ENCODE data around the gene LIN52. TPM values are rescaled to one million over a fixed set of nuclear protein-coding genes. Genes with fewer than 3 reads are reported as not detected.
A peak's percentile ranks its signal among the peaks of the same experiment; 100 is the strongest.

The LIN52 gene
- total and polyA plus RNA-seq, 9 of the 15 experiments (the other 6 are each of a cell fraction or from before 2014, with no cell fraction given) = 4.6 to 11.8 (median 9.2) TPM

GRCh38 chr14:74217672-74218448, 133.1 kb downstream of the LIN52 start (continued):
- TF ChIP-seq CTCF (IDR thresholded peaks at IDR 0.05 in 2 of 3, conservative IDR thresholded peaks at IDR 0.05 in 1 of 3; ENCODE audit: insufficient read depth in 2 of 3, low read depth in 1 of 3, low read length in 3 of 3) = peak; percentile 73 to 90 (median 85)
- no peak for TF ChIP-seq CBX3 (IDR thresholded peaks at IDR 0.05; ENCODE audit: borderline replicate concordance in 1 of 2, low read length in 2 of 2)
- no peak for TF ChIP-seq TRIM28 (IDR thresholded peaks at IDR 0.05)
- no peak for TF ChIP-seq MBD1 (CRISPR knock-in tag; IDR thresholded peaks at IDR 0.05)
- TF ChIP-seq, protein P1, sequence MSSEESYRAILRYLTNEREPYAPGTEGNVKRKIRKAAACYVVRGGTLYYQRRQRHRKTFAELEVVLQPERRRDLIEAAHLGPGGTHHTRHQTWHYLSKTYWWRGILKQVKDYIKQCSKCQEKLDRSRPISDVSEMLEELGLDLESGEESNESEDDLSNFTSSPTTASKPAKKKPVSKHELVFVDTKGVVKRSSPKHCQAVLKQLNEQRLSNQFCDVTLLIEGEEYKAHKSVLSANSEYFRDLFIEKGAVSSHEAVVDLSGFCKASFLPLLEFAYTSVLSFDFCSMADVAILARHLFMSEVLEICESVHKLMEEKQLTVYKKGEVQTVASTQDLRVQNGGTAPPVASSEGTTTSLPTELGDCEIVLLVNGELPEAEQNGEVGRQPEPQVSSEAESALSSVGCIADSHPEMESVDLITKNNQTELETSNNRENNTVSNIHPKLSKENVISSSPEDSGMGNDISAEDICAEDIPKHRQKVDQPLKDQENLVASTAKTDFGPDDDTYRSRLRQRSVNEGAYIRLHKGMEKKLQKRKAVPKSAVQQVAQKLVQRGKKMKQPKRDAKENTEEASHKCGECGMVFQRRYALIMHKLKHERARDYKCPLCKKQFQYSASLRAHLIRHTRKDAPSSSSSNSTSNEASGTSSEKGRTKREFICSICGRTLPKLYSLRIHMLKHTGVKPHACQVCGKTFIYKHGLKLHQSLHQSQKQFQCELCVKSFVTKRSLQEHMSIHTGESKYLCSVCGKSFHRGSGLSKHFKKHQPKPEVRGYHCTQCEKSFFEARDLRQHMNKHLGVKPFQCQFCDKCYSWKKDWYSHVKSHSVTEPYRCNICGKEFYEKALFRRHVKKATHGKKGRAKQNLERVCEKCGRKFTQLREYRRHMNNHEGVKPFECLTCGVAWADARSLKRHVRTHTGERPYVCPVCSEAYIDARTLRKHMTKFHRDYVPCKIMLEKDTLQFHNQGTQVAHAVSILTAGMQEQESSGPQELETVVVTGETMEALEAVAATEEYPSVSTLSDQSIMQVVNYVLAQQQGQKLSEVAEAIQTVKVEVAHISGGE (CRISPR knock-in tag; IDR thresholded peaks at IDR 0.05) = no peak
- TF ChIP-seq PHF21A (IDR thresholded peaks at IDR 0.05; ENCODE audit: borderline replicate concordance, low read depth) = no peak
- no peak for TF ChIP-seq MEF2A (IDR thresholded peaks at IDR 0.05; ENCODE audit: control insufficient read depth, low read depth, low read length)
- no peak for TF ChIP-seq ZNF512 (tag; IDR thresholded peaks at IDR 0.05)
- TF ChIP-seq, protein P2, sequence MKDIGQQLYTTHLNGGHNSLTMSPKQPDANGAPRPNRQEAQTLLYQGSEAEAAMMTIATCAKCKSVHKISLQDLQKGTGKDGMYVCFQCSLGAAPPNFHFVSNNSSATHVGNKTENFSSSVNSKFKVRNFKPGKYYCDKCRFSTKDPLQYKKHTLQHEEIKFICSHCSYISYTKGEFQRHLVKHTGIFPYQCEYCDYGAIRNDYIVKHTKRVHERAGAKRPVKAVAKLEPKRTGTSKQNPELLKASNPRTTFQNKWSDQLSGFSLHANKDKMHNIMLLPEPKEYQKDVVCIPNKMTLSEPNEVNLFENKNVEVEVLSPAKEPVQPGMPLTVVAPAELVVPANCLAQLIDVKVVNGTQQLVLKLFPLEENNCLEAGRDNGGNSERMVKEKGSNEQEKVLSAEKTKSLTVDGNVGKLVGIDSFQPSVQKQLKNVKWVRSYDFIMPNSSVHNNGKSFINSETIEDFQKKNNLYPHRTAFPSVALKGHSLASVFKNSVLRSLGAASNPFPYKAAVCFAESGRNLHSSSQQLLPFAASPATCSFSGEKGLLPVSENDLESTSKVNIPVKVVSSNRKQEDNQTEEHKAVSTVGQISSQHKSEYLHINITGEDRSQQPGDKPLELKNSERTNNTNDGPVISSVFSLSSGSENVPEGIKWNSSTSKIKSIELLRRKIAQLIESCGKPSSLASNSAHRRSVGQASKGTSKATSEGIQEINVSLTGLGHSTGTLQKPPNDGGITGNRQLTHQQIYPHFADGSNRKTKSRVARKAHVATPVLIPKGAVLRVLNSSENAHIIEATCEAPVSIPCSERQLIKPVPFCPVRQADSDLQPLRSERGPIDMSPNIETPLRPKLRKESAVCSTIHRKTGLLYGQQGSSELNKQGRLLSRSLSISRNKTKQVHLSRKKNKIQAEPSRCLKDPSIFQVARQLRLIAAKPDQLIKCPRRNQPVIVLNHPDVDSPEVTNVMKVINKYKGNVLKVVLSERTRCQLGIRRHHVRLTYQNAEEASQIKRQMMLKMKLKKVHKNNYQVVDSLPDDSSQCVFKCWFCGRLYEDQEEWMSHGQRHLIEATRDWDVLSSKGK (CRISPR knock-in tag; IDR thresholded peaks at IDR 0.05) = no peak
- TF ChIP-seq MXD1 (CRISPR knock-in tag; IDR thresholded peaks at IDR 0.05; ENCODE audit: borderline replicate concordance, poor library complexity, severe bottlenecking) = no peak
